A549 (cell line): ENCODE measurements around the gene FBXO38.

Experiments used
- CTCF ChIP-seq: fragments of >200 bp; sonication (Bioruptor Twin); formaldehyde crosslinking; IDR thresholded peaks from 3 replicates; pipeline ENCODE4 v1.5.1; 2016
- MAX ChIP-seq: IDR thresholded peaks from 2 replicates; pipeline ENCODE4 v1.6.1; 2012
- POLR2A ChIP-seq: IDR thresholded peaks from 2 replicates; pipeline ENCODE4 v1.6.1; 2012; ENCODE audit warnings: mild to moderate bottlenecking, low read length

GRCh38 chr5:148408092-148408491 is 24.3 kb downstream of the FBXO38 start:
- TF ChIP-seq CTCF (no peak), MAX (no peak), POLR2A (no peak)
